Hepatic stellate cell (primary cell): ENCODE measurements around the gene SPATA31D4.
"Not testable (repeated sequence)": the region's sequence is repeated elsewhere in the genome, so short reads cannot be mapped to it uniquely, and the experiment has no call there.

Source experiments
- DNase-seq: peaks from one replicate; pipeline ENCODE4 v3.0.0; 2011; ENCODE audit warnings: low spot score

The SPATA31D4 gene

DNA sequence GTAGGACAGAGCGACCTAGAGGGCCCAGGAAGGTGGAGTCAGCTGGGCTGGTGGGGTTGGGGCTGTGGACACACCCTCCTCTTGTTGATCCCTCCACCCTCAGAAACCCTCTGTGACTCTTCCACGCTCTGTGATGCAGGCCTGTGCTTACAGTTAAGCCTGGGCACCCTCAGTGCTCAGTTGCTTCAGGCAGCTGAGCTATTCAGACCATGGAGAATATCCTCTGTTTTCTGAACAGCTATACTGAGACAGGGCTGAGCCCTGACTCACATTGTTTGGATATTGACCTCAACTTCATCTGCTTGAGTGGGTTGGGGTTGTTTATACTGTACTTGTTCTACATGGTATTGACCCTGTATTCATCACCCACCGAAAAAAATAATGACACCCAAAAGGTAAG is at the start of gene SPATA31D4:
TSS of gene SPATA31D4 (plus strand) at position 124 of the 400 bp plus-strand sequence. CDS start at position 210, 86 bp downstream.
- DNase-seq, result not testable (repeated sequence)

DNA sequence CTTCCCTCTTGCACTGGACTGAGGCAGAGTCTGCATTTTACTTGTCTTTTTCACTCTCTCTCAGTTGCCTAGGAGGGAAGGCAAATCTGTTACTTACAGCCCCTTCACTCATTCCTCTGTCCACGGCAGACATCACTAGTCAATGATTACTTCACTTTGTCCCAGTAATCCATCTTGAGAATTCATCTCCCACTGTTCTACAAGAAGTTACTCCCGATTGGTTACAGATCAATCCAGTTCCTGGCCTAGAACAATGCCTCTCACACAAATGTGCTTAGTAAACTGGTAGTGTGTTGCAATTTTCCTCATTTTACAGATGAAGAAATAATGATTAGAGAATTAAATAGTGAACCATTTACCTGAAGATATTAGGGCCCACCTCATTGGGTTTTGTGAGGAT is 49.7 kb upstream of the SPATA31D4 start:
- no peak for DNase-seq

DNA sequence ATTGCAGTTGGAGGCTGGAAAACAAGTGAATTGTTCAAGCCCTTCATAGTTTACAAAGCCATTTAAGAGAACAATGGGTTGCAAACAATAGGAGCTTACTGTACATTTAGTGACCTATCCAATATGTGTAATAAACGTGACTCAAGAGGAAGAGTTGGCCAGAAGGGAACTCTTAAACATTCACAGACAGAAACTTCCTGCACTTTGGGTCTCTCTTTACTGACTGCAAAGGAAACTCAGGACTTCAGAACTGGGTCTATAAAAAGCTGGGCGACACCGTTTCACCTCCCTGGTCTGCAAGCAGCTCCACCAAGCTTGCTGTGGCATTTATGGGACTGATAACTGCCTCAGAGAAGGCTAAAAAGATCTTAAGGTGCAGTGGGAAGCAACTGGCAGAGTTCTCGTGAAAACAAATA is 48.7 kb upstream of the SPATA31D4 start:
- no peak for DNase-seq

DNA sequence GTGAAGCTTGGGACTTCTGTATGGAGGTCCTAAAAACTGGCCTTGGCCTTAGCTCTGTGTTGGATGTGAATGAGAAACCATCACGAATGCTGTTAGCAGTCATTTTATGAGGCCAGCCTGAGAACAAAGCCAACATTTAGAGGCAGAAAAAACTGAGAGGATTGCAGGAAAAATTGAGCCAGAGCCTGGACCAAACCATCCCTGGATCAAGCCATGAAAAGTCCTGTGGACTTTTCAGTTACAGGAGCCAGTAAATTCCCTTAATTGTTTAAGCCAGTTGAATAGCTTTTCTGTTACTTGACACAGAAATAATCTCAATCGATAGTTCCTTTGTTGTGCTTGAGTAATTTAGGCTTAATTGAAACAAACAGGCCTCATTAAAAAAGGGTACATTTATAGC is 42.6 kb upstream of the SPATA31D4 start:
- no peak for DNase-seq

DNA sequence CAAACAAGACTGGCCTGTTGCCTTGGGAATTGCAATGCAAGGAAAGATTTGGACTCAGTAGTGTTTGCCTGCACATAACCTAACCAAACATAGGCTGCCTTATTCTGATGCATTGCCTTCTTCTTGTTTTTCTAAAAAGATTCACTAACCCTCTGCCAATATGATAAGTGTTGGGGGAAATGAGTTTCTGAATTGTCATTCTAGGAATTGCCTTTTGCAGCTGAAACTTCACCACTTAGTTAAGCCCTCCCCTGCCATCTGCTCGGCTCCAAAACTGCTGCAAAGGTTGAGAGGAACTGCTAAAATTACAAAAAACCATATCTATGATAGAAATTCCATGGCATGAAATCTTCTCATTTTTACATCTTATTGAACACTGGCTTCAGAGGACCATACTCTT is 41.6 kb upstream of the SPATA31D4 start:
- no peak for DNase-seq

DNA sequence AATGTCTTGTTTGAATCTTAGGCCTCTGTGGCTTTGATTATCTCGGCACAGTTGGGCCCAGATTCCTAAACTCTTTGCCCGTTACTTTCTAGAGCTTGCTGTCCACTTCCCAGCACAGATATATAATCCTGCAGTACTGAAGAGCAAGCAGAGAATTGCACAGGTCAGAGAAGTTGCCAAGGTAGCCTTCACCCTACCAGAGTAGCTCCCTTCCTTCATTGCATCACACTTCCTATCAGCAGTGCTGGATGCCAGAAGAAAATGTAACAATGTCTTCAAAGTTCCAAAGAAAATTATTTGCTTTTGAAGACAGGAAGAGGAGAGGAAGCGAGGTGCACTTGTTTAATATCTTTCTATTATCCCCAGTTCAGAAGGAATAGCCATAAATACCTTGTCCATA is 38.1 kb upstream of the SPATA31D4 start:
- no peak for DNase-seq

DNA sequence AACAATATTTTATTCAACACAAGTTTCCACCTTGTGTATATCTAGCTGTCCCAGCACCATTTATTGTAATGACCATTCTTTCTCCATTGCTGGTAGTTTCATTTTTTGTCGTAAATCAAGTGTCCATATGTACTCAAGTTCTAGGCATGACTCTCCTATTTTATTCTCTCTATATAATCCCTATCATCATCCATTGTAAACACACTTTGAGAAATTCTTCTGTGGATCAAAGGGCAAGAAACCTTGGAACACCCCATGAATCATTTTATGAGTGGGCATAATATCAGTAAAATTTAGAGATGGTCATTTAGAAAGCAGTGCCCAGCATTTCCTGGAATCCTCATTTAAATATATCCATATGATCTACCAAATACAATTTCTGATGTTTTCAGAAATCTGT is 35.8 kb upstream of the SPATA31D4 start:
- no peak for DNase-seq

DNA sequence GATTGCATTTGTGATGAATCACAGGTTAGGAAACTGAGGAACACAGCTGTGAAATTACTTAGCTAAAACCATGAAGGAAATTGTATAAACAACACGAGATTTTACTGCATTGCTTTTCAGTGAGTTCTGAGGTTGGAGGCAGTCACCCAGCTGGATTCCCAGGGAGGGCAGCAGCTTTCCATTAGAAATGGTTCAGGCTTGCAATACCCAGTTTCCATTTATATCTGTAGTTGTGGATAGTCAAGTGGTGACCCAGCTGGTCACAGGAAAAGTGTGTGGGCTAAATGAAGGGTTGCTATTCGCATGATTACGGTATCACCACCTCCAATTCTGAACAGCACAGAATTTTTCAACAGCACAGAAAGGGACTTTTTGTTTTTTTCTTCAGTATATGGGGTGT is 34.3 kb upstream of the SPATA31D4 start:
- no peak for DNase-seq

DNA sequence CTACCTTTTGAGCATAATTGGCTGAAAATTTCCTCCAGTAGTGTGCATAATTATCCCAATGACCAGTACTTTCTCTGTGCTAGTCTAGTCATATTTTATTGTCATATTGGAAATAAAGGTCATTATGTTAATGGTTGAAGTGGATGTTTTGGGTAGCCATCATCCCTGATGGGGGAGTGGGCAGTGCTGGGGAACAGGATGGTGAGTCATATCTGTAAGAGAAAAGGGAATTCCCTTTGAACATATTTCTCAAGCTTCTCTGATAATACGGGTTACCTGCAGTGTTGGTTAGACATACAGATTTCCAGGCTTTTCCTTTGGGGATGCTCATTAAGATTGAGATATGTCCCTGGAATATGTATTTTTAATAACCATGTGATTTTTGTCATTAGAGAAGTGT is 33.3 kb upstream of the SPATA31D4 start:
- DNase-seq, result no peak

DNA sequence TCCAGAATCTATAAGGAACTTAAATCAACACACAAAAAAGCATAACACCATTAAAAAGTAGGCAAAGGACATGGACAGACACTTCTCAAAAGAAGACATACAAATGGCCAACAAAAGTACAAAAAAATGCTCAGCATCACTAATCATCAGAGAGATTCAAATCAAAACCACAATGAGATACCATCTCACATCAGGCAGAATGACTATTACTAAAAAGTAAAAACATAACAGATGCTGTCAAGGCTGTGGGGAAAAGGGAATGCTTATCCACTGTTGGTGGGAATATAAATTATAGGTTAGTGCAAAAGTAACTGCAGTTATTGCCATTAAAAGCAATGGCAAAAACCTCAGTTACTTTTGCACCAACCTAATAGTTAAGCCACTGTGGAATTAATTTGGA is 32.2 kb upstream of the SPATA31D4 start:
- DNase-seq, result no peak

DNA sequence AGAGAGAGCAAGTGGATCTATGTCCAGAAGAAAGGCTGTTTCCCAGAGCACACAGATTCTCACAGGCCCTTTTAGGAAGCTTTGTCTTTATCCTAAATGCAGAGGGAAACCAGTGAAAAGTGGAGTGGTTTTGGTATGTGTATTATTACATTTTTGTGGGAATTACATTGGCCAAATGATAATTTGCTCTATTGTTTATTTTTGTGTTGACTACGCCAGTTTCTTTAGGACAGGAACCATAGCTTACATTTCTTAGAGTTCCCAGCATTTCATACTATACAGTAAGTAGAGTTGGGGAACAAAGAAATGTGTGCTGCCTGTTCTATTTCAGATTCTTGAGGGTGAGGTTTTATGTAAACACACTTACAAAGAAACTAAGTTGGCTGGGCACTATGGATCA is 29.4 kb upstream of the SPATA31D4 start:
- no peak for DNase-seq

DNA sequence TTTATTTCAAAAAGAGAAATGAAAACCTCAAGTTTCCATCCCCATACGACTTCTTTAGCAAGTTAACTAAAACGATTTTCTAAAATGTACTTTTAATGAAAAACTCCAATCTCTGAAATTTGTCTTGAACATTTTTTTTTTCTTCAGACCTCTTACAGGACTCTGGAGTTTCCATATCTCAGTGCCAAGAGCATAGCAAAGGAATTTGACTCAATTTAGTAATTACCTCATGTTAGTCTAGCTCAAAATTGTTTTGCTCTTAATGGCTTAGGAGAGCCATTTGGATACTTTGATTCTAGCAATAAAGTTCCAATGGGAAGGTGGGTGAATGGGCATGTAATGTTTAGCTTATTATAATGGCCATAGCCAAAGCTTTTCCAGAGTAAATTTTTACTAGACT is 26.0 kb upstream of the SPATA31D4 start:
- no peak for DNase-seq

DNA sequence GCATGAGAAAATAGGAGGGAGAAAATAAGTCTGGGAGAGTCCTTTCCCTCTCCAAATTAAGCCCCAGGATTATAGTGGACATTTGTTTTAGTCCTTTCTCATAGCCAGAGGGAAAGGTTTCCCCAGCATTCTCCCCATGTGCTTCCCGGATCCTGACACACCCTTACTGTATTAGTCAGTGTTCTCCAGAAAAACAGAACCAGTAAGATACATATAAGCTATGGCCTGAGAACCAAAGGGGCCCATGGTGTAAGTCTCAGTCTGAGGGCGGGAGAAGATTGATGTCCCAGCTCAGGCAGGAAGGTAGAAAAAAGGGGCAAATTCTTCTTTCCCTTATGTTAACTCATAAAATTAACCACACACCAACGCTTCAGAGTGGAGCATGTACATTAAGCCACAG is 25.6 kb upstream of the SPATA31D4 start:
- no peak for DNase-seq

DNA sequence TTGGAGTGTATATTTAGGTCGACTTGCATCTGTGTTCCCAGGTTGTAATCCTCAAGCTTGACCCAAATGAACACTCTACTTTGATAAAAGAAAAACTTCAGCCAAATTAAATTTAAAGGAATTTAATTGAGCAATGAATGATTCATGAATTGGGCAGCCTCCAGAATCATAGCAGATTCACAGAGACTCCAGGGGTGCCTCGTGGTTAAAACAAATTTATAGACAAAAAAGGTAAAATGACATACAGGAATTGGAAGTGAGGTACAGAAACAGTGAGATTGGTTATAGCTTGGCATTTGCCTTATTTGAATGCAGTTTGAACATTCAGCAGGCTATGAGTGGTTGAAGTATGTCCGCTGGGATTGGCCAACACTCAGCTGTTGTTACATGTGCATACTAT is 21.6 kb upstream of the SPATA31D4 start:
- no peak for DNase-seq

DNA sequence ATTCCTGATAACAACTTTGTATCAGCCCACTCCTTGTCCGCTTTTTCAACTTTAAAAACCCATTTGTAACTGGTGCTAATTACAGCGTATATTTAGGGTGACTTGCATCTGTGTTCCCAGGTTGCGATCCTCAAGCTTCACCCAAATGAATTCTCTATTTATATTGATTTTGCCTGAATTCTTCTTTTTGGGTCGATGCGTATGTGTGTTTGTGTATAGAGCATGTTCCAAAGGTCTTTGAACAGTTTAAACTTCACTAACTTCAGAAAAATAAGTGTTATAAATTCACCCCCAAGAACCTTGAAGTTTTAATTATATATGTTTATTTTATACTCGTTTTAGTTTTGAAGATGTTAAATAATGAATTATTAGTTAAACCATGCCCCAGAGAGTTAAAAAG is 16.1 kb upstream of the SPATA31D4 start:
- no peak for DNase-seq

DNA sequence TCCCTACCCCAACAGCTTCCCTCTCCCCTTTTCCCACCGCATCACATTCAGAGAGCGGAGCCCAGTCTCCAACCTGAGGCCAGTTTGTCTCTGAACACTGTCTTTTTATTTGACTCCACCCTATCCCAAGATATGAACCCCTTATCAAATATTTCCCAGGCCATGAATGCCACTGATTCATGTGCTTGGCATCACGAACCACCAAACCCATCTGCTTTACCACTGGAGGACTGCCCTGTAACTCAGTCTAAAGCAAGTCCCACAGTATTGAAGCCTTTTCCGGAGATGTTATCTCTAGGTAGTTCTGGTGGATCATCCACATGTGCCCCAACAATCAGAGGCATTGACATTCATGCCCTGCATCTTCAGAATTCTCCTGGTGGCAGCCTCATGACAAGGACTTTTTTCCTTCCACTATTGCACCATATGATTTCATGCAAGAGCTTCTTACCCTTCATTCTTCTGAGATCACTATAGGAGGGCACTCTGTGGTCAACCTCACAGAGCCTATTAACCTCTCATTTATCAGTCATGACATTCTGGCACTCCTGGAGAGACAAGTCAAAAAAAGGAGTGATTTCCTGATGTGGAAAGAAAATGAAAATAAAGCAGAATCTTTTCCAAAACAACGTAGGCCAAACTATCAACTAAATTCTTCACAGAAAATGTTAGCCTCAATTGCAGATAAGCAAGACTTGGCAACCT is 12.3 kb upstream of the SPATA31D4 start:
- DNase-seq, result no peak

DNA sequence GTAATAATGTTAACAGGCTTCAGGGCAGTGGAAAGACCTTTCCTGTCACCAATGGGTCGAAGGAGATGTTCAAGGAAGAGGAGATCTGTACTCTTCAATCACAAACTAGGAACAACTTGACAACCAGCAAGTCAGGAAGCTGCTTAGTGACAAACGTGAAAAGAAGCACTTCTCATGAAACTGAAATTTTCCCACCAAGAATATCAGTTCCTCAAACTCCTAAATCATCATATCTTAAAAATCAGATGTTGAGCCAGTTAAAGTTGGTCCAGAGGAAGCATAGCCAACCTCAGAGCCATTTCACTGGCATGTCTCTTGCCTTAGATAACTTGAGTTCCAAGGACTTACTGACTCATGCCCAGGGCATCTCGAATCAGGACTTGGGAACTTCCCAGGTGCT is 9.7 kb upstream of the SPATA31D4 start:
- not testable (repeated sequence) for DNase-seq

DNA sequence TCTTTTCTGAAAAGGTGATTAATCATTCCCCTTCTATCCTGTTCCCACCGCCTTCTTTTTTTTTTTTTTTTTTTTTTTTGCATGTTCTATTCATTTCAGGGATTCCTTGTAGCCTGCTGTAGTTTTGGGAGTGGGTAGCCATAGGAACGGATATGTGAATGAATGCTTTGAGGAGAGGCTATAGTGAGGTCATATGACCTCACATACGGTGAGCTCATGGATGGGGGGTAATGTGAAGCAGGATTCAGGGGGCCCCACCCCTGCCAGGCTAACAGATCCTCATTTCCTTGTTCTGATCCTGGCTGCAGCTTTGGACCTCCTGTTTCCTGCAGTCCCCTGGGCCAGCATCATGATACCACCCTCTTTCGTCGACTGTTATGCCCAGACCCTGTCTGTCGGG is 1.9 kb downstream of the SPATA31D4 start:
- DNase-seq, result not testable (repeated sequence)

DNA sequence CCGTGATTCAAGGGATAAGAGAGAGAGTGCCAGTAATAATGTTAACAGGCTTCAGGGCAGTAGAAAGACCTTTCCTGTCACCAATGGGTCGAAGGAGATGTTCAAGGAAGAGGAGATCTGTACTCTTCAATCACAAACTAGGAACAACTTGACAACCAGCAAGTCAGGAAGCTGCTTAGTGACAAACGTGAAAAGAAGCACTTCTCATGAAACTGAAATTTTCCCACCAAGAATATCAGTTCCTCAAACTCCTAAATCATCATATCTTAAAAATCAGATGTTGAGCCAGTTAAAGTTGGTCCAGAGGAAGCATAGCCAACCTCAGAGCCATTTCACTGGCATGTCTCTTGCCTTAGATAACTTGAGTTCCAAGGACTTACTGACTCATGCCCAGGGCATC is 5.3 kb downstream of the SPATA31D4 start:
- not testable (repeated sequence) for DNase-seq

DNA sequence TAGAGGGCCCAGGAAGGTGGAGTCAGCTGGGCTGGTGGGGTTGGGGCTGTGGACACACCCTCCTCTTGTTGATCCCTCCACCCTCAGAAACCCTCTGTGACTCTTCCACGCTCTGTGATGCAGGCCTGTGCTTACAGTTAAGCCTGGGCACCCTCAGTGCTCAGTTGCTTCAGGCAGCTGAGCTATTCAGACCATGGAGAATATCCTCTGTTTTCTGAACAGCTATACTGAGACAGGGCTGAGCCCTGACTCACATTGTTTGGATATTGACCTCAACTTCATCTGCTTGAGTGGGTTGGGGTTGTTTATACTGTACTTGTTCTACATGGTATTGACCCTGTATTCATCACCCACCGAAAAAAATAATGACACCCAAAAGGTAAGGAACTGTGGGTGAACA is 15.2 kb downstream of the SPATA31D4 start, which contains the start of gene SPATA31D3:
TSS of gene SPATA31D3 (plus strand) at position 108 of the 400 bp plus-strand sequence. CDS start at position 194, 86 bp downstream.
- not testable (repeated sequence) for DNase-seq

DNA sequence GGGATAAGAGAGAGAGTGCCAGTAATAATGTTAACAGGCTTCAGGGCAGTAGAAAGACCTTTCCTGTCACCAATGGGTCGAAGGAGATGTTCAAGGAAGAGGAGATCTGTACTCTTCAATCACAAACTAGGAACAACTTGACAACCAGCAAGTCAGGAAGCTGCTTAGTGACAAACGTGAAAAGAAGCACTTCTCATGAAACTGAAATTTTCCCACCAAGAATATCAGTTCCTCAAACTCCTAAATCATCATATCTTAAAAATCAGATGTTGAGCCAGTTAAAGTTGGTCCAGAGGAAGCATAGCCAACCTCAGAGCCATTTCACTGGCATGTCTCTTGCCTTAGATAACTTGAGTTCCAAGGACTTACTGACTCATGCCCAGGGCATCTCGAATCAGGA is 20.4 kb downstream of the SPATA31D4 start:
- not testable (repeated sequence) for DNase-seq

DNA sequence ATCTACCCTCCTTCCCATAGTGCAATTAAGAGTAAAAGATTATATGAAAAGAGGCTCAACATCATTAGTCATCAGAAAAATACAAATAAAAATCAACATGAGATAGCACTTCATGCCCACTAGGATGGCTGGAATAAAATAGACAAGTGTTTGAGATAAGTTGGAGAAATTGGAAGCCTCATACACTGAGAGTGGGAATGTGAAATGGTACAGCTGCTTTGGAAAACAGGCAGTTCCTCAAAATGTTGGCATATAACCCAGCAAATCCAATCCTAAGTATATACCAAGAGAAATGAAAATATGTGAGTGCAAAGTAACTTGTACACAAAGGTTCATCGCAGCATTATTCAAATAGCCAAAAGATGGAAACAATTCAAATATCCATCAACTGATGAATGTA is 24.9 kb downstream of the SPATA31D4 start:
- DNase-seq, result no peak

DNA sequence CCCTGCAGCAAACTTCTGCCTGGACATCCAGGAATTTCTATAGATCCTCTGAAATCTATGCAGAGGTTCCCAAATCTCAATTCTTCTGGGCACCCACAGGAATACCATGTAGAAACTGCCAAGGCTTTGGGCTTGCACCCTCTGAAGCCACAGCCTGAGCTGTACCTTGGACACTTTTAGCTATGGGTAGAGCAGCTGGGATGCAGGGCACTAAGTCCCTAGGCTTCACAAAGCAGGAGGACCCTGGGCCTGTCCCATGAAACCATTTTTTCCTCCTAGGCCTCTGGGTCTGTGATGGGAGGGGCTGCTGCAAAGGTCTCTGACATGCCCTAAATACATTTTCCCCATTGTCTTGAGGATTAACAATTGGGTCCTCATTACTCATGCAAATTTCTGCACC is 27.4 kb downstream of the SPATA31D4 start:
- DNase-seq, result no peak
